DMS79 (cell line): ENCODE measurements around the gene HAPLN2.
"Not testable (repeated sequence)": the region's sequence is repeated elsewhere in the genome, so short reads cannot be mapped to it uniquely, and the experiment has no call there.

Experiments used
- DNase-seq: peaks from one replicate; lab custom pipeline; 2025; lab: John Stamatoyannopoulos, UW

The HAPLN2 gene

GRCh38 chr1:156622581-156623297, 3.5 kb downstream of the HAPLN2 start:
- DNase-seq, result no peak

GRCh38 chr1:156623946-156624813, 5.0 kb downstream of the HAPLN2 start:
- DNase-seq, result peak; percentile 48

DNA sequence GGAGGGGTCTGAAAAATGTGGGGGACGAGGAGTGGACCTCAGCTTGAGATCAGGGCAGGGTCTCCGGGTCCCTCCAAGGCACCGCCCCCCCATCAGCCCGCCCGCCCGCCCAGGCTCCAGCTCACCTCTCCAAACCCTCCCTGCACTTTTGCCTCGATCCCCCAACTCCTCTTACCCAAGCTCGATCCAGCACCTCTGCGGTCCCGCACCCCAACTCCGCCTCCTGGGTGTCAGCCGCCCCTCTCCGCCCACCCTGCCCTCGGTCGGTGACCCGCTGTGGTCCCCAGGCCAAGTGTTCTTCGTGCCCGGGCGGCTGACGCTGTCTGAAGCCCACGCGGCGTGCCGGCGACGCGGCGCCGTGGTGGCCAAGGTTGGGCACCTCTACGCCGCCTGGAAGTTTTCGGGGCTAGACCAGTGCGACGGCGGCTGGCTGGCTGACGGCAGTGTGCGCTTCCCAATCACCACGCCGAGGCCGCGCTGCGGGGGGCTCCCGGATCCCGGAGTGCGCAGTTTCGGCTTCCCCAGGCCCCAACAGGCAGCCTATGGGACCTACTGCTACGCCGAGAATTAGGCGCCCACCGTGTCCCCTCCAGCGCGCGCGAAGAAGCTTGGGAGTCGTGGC, 5.7 kb downstream of the HAPLN2 start:
- no peak for DNase-seq

DNA sequence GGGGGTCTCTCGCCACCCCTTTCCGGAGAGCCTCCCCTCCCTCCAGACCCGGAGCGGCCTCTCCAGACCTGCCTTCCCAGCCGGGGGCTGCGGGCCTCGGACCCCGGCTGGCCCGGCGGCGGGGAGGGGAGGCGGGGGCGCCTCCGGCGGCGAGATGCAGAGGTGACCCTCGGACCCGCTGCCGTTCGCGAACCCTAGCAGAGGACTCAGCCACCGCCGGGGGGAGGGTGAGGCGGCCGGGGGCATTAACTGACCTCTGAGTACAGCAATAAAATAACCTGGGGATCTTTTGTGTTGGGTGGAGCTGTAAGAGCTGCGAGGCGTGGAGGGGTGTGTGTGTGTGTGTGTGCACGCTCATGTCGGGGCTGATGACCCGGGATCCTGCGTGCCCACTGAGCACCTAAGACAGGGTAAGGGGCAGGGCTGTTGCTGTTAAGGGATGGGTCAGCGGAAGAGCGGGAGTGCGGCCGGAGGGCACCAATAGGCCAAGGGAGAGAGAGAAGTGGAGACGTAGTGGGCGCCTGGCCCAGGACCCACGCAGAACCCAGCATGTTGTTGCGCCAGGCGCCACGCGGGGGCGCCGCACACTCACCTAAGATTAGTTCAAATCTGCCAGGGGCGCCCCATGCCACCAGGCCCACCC, 6.3 kb downstream of the HAPLN2 start:
- no peak for DNase-seq

GRCh38 chr1:156626079-156626438, 6.8 kb downstream of the HAPLN2 start:
- DNase-seq, result no peak

GRCh38 chr1:156627313-156627880, 8.2 kb downstream of the HAPLN2 start:
- DNase-seq, result no peak

GRCh38 chr1:156629823-156630449, 10.7 kb downstream of the HAPLN2 start:
- no peak for DNase-seq

- not testable (repeated sequence) for DNase-seq
Measured at GRCh38 chr1:156631152-156631551, 11.9 kb downstream of the HAPLN2 start.

DNA sequence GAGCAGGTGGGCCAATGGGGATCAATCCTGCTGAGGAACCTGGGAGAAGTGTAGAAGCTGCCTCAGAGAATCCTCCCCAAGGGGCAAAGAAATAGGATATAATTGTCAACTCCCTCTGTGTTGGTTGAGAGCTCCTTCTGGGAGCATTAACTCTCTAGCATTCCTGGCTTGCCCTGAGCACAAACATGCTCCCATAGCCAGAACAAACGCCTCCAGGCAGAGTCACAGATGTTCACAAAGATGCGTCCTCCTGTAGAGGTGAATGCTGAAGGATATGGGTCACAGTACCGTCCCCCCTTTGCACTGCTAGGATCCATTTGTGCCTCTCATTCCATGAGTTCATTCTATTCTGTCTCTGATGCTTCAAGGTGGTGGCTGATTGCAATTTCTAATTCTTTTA, 13.1 kb downstream of the HAPLN2 start:
- no peak for DNase-seq

- DNase-seq, result no peak
Measured at GRCh38 chr1:156638189-156638985, 19.2 kb downstream of the HAPLN2 start.

DNA sequence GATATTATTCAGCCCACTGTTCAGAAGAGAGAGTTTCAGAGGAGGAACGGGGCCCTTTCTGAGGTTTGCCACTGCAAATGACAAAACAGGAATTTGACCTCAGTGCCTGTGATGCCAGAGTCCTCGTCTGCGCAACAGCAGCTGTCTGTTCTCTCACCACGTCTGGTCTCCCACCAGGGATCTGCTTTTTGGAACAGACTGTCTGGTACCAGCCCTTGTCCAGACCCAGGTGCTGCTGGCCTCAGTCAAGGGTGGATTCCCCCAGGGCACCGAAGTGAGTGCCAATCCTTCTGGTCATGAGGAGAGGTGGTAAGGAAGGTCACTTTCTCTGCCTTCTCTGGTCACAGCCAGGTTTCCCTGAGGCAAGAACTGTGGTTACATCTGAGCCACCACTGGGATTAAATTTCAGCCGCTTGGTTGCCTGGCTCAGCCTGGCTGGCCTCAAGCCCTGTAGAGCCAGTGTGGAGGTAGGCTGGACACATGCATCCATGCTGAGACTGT, 20.4 kb downstream of the HAPLN2 start:
- no peak for DNase-seq

- DNase-seq, result no peak
Measured at GRCh38 chr1:156640842-156641706, 21.9 kb downstream of the HAPLN2 start.

GRCh38 chr1:156641761-156642264, 22.6 kb downstream of the HAPLN2 start, which contains the start of gene BCAN:
TSS of gene BCAN (plus strand) at chr1:156642117. CDS start at chr1:156646055, 3,938 bp downstream.
- no peak for DNase-seq

- no peak for DNase-seq
Measured at GRCh38 chr1:156642265-156643048, 23.2 kb downstream of the HAPLN2 start.

DNA sequence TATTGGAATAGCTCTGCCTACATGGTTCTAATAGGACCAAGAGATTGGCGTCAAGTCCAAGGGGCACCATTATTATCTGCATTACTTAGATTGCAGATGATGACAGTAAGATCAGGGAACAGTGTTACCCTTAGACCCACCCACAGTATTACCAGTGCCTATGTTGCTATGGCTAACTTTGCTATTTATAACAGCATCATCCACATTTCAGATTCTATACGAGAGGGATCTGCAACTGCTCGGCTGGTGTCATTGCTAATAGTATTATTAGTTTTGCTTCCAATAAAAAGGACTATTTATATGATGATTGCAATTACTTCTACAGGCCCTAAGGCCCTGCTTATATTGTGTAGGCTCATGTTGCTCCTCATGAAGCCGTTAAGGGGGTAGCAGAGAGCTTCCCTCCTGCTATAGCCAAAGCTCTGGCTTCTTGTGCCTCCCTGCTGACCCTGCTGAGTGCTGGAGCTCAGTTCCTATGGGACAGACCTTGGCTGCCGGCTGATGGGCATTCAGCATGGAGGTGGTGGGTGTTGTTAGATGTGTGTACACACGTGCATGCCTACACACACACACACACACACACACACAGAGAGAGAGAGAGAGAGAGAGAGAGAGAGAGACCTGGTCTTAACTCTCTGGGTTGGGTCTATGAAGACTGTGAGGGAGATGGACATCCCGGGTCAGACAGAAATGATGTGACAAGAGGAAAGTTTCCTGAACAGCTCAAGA, 24.0 kb downstream of the HAPLN2 start:
- DNase-seq, result no peak

DNA sequence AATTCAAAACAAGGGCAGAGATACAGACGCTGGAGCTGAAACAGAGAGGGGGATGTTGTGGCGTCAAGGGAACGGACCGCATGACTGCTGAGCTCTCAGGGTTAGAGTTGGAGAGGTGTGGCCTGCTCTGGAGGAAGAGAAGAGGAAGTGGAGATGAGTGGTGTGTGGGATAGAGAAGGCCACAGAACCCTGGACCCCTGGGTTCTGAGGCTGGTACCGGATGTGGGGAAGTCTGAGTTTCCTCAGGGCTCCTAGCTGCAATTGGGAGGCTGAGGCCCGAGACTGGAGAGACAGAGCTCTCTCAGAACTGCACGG, 24.5 kb downstream of the HAPLN2 start:
- no peak for DNase-seq

DNA sequence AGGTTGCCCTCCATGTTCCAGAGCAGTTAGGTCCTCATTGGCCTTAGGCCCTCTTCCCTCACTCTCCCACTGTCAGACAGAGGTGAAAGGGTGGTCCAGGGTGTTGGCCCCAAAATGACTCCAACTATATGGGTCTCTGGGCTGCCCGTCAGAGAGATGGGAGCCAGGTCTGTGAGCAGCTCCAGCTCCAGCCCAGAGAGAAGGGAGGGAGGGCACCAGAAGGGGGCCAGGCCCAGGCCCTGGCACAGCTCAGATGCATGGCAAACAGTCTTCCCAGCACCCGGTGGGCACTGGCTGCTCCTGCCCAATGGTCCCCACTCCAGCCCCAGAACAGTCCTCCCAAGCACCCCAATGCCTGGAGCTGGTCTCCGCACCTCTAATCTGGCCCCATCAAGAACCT, 24.9 kb downstream of the HAPLN2 start:
- no peak for DNase-seq

GRCh38 chr1:156644640-156645039, 25.4 kb downstream of the HAPLN2 start:
- no peak for DNase-seq
